RWPE2 (cell line): Measurements from ENCODE around the gene C2CD3.
"Not testable (repeated sequence)": the region's sequence is repeated elsewhere in the genome, so short reads cannot be mapped to it uniquely, and the experiment has no call there.

Experiments used
- ATAC-seq: fragments of 200-7000 bp; cut with Tn5 transposase; 3 replicates; pipeline ENCODE4 v1.9.1; 2021; ENCODE audit warnings: low read depth
- DNase-seq: peaks from one replicate; pipeline ENCODE4 v3.0.0-alpha.2; 2020; ENCODE audit warnings: low spot score
- H3K27ac ChIP-seq: fragments of 450-650 bp; 2 replicates; pipeline ENCODE4 v1.5.1; 2017; ENCODE audit warnings: mild to moderate bottlenecking; ENCODE audit not compliant: poor library complexity, severe bottlenecking
- H3K27me3 ChIP-seq: fragments of 250-450 bp; sonication (Bioruptor Pico); 2 replicates; pipeline ENCODE4 v1.5.1; 2021; ENCODE audit warnings: mild to moderate bottlenecking, moderate library complexity; ENCODE audit not compliant: insufficient read depth, poor library complexity, severe bottlenecking
- H3K36me3 ChIP-seq: fragments of 250-450 bp; sonication (Bioruptor Pico); 2 replicates; pipeline ENCODE4 v1.5.1; 2020; ENCODE audit warnings: low read depth, mild to moderate bottlenecking, moderate library complexity
- H3K4me1 ChIP-seq: fragments of 250-450 bp; sonication (Bioruptor Pico); 2 replicates; pipeline ENCODE4 v1.5.1; 2021; ENCODE audit warnings: mild to moderate bottlenecking, moderate library complexity; ENCODE audit not compliant: insufficient read depth, poor library complexity, severe bottlenecking
- H3K4me3 ChIP-seq: fragments of 250-450 bp; sonication (Bioruptor Pico); 2 replicates; pipeline ENCODE4 v1.5.1; 2021; ENCODE audit warnings: mild to moderate bottlenecking, moderate library complexity; ENCODE audit not compliant: severe bottlenecking
- H3K9me3 ChIP-seq: fragments of 250-450 bp; sonication (Bioruptor Pico); 2 replicates; pipeline ENCODE4 v1.5.1; 2021; ENCODE audit warnings: mild to moderate bottlenecking, moderate library complexity; ENCODE audit not compliant: severe bottlenecking
- TF ChIP-seq, protein P1 (sequence below): fragments of 450-650 bp; IDR thresholded peaks from one replicate; pipeline ENCODE4 v1.5.1; 2017; ENCODE audit warnings: mild to moderate bottlenecking, moderate library complexity; ENCODE audit not compliant: poor library complexity, severe bottlenecking

Gene C2CD3

DNA sequence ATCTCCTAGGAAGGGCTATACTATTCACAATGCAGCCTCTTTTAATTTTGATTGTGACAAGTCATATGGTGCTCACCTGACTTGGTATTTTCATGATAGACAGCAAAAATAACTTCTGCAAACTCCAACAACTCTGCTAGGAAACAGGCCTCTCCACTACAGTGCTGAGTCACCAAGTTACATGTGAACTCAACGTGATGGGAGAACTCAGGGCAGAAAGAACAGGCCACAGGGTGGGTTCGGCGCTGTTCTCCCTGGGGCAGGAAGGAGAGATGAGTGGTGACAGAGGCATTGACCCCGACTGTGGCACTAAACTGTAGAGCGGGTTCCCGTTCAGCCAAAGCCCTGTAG is 85.3 kb downstream of the C2CD3 start:
- Histone ChIP-seq H3K9me3 (no peaks in the 10 kb centered on the region), H3K4me3 (no peak overlapping the region), H3K27me3 (no peaks in the 10 kb centered on the region), H3K27ac (no peak overlapping the region), H3K4me1 (no peaks in the 10 kb centered on the region), H3K36me3 (peaks cover 54% of the 10 kb centered on the region)
- no peak for DNase-seq
- ATAC-seq: no peak
- TF ChIP-seq, protein P1, sequence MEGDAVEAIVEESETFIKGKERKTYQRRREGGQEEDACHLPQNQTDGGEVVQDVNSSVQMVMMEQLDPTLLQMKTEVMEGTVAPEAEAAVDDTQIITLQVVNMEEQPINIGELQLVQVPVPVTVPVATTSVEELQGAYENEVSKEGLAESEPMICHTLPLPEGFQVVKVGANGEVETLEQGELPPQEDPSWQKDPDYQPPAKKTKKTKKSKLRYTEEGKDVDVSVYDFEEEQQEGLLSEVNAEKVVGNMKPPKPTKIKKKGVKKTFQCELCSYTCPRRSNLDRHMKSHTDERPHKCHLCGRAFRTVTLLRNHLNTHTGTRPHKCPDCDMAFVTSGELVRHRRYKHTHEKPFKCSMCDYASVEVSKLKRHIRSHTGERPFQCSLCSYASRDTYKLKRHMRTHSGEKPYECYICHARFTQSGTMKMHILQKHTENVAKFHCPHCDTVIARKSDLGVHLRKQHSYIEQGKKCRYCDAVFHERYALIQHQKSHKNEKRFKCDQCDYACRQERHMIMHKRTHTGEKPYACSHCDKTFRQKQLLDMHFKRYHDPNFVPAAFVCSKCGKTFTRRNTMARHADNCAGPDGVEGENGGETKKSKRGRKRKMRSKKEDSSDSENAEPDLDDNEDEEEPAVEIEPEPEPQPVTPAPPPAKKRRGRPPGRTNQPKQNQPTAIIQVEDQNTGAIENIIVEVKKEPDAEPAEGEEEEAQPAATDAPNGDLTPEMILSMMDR: no peak

DNA sequence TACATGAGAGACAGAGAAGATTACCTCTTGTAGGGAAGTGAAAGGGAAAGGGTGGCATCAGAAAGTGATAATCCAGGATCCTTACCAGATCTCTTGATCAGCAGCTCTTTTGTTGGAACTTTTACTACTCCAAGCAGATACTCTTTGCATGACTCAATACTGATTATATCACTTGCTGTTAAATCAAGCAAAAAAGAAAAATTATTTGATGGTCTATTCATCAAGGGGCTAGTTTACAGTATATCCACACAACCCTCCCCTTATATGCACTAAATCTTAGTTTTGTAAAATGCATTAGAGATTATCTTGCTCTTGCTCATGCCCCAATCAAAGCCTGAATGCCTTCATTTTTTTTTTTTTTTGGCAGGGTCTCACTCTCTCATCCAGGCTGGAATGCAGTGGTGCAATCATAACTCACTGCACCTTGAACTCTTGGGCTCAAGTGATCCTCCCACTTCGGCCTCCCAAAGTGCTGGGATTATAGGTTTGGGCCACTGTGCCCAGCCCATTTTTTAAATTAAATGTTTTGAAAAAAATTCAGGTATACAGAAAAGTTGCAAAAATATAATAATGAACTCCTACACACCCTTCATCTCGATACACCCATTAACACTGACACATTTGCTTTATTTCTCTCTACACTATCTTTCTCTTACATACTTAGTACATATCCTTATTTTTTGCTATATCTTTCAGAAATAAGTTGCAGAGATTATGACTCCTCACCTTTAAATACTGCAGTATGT is 85.8 kb downstream of the C2CD3 start:
- H3K9me3 ChIP-seq: no peaks in the 10 kb centered on the region
- peaks cover 50% of the 10 kb centered on the region for H3K36me3 ChIP-seq
- H3K27me3 ChIP-seq: no peaks in the 10 kb centered on the region
- no peaks in the 10 kb centered on the region for H3K4me1 ChIP-seq
- ATAC-seq (no peak), DNase-seq (no peak)
- TF ChIP-seq, protein P1: no peak
- no peak overlapping the region for H3K4me3 ChIP-seq
- no peak overlapping the region for H3K27ac ChIP-seq

DNA sequence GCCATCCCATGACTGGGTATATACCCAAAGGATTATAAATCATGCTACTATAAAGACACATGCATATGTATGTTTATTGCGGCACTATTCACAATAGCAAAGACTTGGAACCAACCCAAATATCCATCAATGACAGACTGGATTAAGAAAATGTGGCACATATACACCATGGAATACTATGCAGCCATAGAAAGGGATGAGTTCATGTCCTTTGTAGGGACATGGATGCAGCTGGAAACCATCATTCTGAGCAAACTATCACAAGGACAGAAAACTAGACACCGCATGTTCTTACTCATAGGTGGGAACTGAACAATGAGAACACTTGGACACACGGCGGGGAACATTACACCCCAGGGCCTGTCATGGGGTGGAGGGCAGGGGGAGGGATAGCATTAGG is 86.9 kb downstream of the C2CD3 start:
- not testable (repeated sequence) for H3K27ac ChIP-seq, H3K9me3 ChIP-seq, DNase-seq, ATAC-seq, H3K4me1 ChIP-seq, H3K27me3 ChIP-seq, H3K4me3 ChIP-seq
- peaks cover 41% of the 10 kb centered on the region for H3K36me3 ChIP-seq

DNA sequence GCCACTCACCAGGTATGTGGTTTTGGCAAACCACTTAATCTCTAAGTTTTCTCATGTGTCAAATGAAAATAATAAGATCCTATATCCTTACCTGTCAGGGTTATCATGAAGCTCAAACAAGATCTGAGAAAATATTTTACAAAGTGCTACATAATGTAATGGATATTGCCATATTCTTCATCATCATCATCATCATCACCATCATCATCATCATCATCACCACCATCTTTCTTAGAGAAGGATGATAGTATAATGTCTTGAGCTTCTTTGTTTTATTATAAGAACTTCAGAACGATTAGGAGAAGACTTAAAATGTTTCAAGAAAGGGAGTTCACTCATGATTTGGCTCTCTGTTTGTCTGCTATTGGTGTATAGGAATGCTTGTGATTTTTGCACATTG is 89.4 kb downstream of the C2CD3 start:
- TF ChIP-seq, protein P1: no peak
- DNase-seq (no peak), ATAC-seq (no peak)
- Histone ChIP-seq H3K36me3 (peaks cover 43% of the 10 kb centered on the region), H3K27ac (no peak overlapping the region), H3K4me1 (no peaks in the 10 kb centered on the region), H3K9me3 (no peaks in the 10 kb centered on the region), H3K27me3 (no peaks in the 10 kb centered on the region), H3K4me3 (no peak overlapping the region)

DNA sequence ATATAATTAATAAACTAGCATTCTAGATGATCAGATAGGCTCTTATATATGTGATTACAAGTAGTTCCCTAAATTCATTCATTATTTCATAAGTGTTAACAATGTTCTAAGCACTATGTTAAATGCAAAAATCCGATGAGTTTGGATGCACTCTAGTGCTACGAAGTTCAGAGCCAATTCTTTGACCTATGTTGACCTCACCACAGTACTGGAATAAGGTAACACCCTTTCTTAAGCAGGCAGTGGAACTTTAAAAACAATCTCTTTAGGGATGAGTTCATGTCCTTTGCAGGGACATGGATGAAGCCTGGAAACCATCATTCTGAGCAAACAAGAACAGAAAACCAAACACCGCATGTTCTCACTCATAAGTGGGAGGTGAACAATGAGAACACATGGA is 93.6 kb downstream of the C2CD3 start:
- TF ChIP-seq, protein P1: no peak
- ATAC-seq (no peak), DNase-seq (no peak)
- no peak overlapping the region for H3K4me3 ChIP-seq
- H3K27me3 ChIP-seq: no peaks in the 10 kb centered on the region
- H3K27ac ChIP-seq: no peak overlapping the region
- peaks cover 10% of the 10 kb centered on the region for H3K36me3 ChIP-seq
- H3K9me3 ChIP-seq: no peaks in the 10 kb centered on the region
- H3K4me1 ChIP-seq: no peaks in the 10 kb centered on the region
